ENCODE results near the gene DYDC2. TPM values are rescaled to one million over a fixed set of nuclear protein-coding genes. Genes with fewer than 3 reads are reported as not detected.

The DYDC2 gene
- 2.5 and 3.5 TPM in 2 replicates for total RNA-seq
- long read RNA-seq, partial matches to known transcripts = 0 of 3 reads
- long read RNA-seq, other reads (novel, unspliced or antisense) = 0 of 3 reads

GRCh38 chr10:80356563-80356988 lies at the start of gene DYDC2, which contains the start of gene DYDC1:
TSS of gene DYDC2 (plus strand) at chr10:80356781. CDS start at chr10:80362444, 5,663 bp downstream.
TSS of gene DYDC1 (minus strand) at chr10:80356755. CDS start at chr10:80352601, 4,154 bp downstream.
- TF ChIP-seq CTCF (conservative IDR thresholded peaks at IDR 0.05) = no peak
- peaks cover 18% of the 10 kb centered on the region for H3K27me3 Mint-ChIP-seq (ENCODE audit: low read depth)
- H3K27ac Mint-ChIP-seq (ENCODE audit: unreplicated experiment) = peak within 1 kb of the TSS; percentile 89
- no peaks in the 10 kb centered on the region for H3K36me3 Mint-ChIP-seq (ENCODE audit: low read depth)
- H3K9me3 Mint-ChIP-seq = peaks cover 2% of the 10 kb centered on the region
- H3K4me3 Mint-ChIP-seq = peak within 1 kb of the TSS; percentile 95
- DNase-seq (ENCODE audit: low read depth, low spot score) = peak; percentile 51
- H3K4me1 Mint-ChIP-seq = peaks cover 15% of the 10 kb centered on the region

- H3K4me1 Mint-ChIP-seq = no peaks in the 10 kb centered on the region
These were observed 43.1 kb upstream of the DYDC2 start for GRCh38 chr10:80313523-80313922.

GRCh38 chr10:80315391-80315790 lies 41.2 kb upstream of the DYDC2 start:
- H3K27ac Mint-ChIP-seq (ENCODE audit: unreplicated experiment) = no peak overlapping the region
- no peak overlapping the region for H3K4me3 Mint-ChIP-seq
- peaks cover 13% of the 10 kb centered on the region for H3K9me3 Mint-ChIP-seq
- H3K36me3 Mint-ChIP-seq (ENCODE audit: low read depth) = peaks cover 4% of the 10 kb centered on the region
- no peak for TF ChIP-seq CTCF (conservative IDR thresholded peaks at IDR 0.05)
- H3K27me3 Mint-ChIP-seq (ENCODE audit: low read depth) = no peaks in the 10 kb centered on the region
- H3K4me1 Mint-ChIP-seq = no peaks in the 10 kb centered on the region
- no peak for DNase-seq (ENCODE audit: low read depth, low spot score)

More at GRCh38 chr10:80313523-80313922, 43.1 kb upstream of the DYDC2 start:
- H3K27me3 Mint-ChIP-seq (ENCODE audit: low read depth) = no peaks in the 10 kb centered on the region
- DNase-seq (ENCODE audit: low read depth, low spot score) = no peak
- no peak for TF ChIP-seq CTCF (conservative IDR thresholded peaks at IDR 0.05)
- peaks cover 4% of the 10 kb centered on the region for H3K36me3 Mint-ChIP-seq (ENCODE audit: low read depth)
- no peak overlapping the region for H3K27ac Mint-ChIP-seq (ENCODE audit: unreplicated experiment)
- no peak overlapping the region for H3K4me3 Mint-ChIP-seq
- peaks cover 13% of the 10 kb centered on the region for H3K9me3 Mint-ChIP-seq

GRCh38 chr10:80318742-80319141 lies 37.8 kb upstream of the DYDC2 start:
- DNase-seq (ENCODE audit: low read depth, low spot score) = no peak
- H3K9me3 Mint-ChIP-seq = peaks cover 4% of the 10 kb centered on the region
- no peaks in the 10 kb centered on the region for H3K27me3 Mint-ChIP-seq (ENCODE audit: low read depth)
- no peak for TF ChIP-seq CTCF (conservative IDR thresholded peaks at IDR 0.05)
- H3K27ac Mint-ChIP-seq (ENCODE audit: unreplicated experiment) = no peak overlapping the region
- H3K36me3 Mint-ChIP-seq (ENCODE audit: low read depth) = peaks cover 2% of the 10 kb centered on the region
- peaks cover 7% of the 10 kb centered on the region for H3K4me1 Mint-ChIP-seq
- no peak overlapping the region for H3K4me3 Mint-ChIP-seq

- H3K9me3 Mint-ChIP-seq = peaks cover 4% of the 10 kb centered on the region
- no peak for TF ChIP-seq CTCF (conservative IDR thresholded peaks at IDR 0.05)
- H3K4me1 Mint-ChIP-seq = peaks cover 7% of the 10 kb centered on the region
- no peaks in the 10 kb centered on the region for H3K27me3 Mint-ChIP-seq (ENCODE audit: low read depth)
- peaks cover 2% of the 10 kb centered on the region for H3K36me3 Mint-ChIP-seq (ENCODE audit: low read depth)
- no peak overlapping the region for H3K27ac Mint-ChIP-seq (ENCODE audit: unreplicated experiment)
- no peak for DNase-seq (ENCODE audit: low read depth, low spot score)
- no peak overlapping the region for H3K4me3 Mint-ChIP-seq
These were observed 37.3 kb upstream of the DYDC2 start for GRCh38 chr10:80319318-80319717.

Data from neural crest cell (in vitro differentiated cells).